HG02588 (cell line): ENCODE data around the gene EVA1C.
"Not testable (repeated sequence)": the region's sequence is repeated elsewhere in the genome, so short reads cannot be mapped to it uniquely, and the experiment has no call there.

Experiments used
- ATAC-seq: cut with Tn5 transposase; IDR thresholded peaks from one replicate; pipeline ENCODE4 v1.9.1; 2021; ENCODE audit warnings: mild to moderate bottlenecking, moderate library complexity; ENCODE audit not compliant: unreplicated experiment

The EVA1C gene

GRCh38 chr21:32390537-32391224 is 21.8 kb upstream of the EVA1C start:
- ATAC-seq: not testable (repeated sequence)

- no peak for ATAC-seq
Measured at GRCh38 chr21:32391755-32392154, 20.8 kb upstream of the EVA1C start.

GRCh38 chr21:32392299-32392879 is 20.1 kb upstream of the EVA1C start:
- ATAC-seq: no peak

GRCh38 chr21:32392880-32393676 is 19.4 kb upstream of the EVA1C start, which contains the start of gene URB1:
URB1 (minus strand) TSS chr21:32393012; CDS start chr21:32392910, 102 bp downstream.
- ATAC-seq: peak; percentile 86

GRCh38 chr21:32393677-32394001 is 18.9 kb upstream of the EVA1C start:
- no peak for ATAC-seq

GRCh38 chr21:32403201-32403777 is 9.2 kb upstream of the EVA1C start:
- no peak for ATAC-seq

GRCh38 chr21:32406405-32406804 is 6.1 kb upstream of the EVA1C start:
- no peak for ATAC-seq

- no peak for ATAC-seq
Measured at GRCh38 chr21:32410291-32410690, 2.2 kb upstream of the EVA1C start.

GRCh38 chr21:32410916-32411315 is 1.6 kb upstream of the EVA1C start:
- no peak for ATAC-seq

GRCh38 chr21:32411350-32412161 is 950 bp upstream of the EVA1C start:
- no peak for ATAC-seq

- no peak for ATAC-seq
Measured at GRCh38 chr21:32413015-32413504, 554 bp downstream of the EVA1C start.

- no peak for ATAC-seq
Measured at GRCh38 chr21:32413697-32414578, 1.4 kb downstream of the EVA1C start.

GRCh38 chr21:32414579-32415358 is 2.3 kb downstream of the EVA1C start:
- no peak for ATAC-seq

GRCh38 chr21:32415451-32416398 is 3.2 kb downstream of the EVA1C start:
- ATAC-seq: no peak

- no peak for ATAC-seq
Measured at GRCh38 chr21:32418146-32418545, 5.6 kb downstream of the EVA1C start.

- ATAC-seq: no peak
Measured at GRCh38 chr21:32422064-32422463, 9.6 kb downstream of the EVA1C start.

- no peak for ATAC-seq
Measured at GRCh38 chr21:32423320-32424190, 11.0 kb downstream of the EVA1C start.
